SK-N-SH (cell line): Measurements from ENCODE around the gene DYRK4. TPM values are rescaled to one million over a fixed set of nuclear protein-coding genes. Genes with fewer than 3 reads are reported as not detected.

ENCODE experiments used
- CTCF ChIA-PET: fragments of 300-600, 350-600 bp; formaldehyde crosslinking; extraction: SDS; loops from one replicate; lab custom pipeline; 2021; lab: Yijun Ruan, JAX
- POLR2A ChIA-PET: fragments of 350-600 bp; sonication (Branson Sonifier 250); formaldehyde crosslinking; extraction: SDS; loops from one replicate; lab custom pipeline; 2020; ENCODE audit warnings: antibody characterized with exemption, inconsistent platforms; lab: Yijun Ruan, JAX
- DNase-seq: peaks from one replicate; pipeline ENCODE4 v3.0.0; 2012
- H2AFZ ChIP-seq: fragments of 200-600 bp; sonication (generic); 2 replicates; pipeline ENCODE4 v1.8.1; 2016; ENCODE audit warnings: antibody characterized with exemption, mild to moderate bottlenecking, low read depth
- H3F3A ChIP-seq: fragments of 200-600 bp; sonication (generic); replicated peaks from 2 replicates; pipeline ENCODE3; 2016; ENCODE audit warnings: antibody characterized with exemption, mild to moderate bottlenecking; ENCODE audit not compliant: insufficient read depth
- H3K27ac ChIP-seq, 2 experiments: fragments of 200-500 bp in 1 of 2; fragments of 200-600 bp in 1 of 2; sonication (Bioruptor generic) in 1 of 2; sonication (generic), shearing (Covaris generic) in 1 of 2; 2 replicates each; pipeline versions ENCODE4 v1.5.1 to v1.6.1; 2014 to 2016; ENCODE audit warnings: low read depth in 2 of 2, inconsistent platforms in 1 of 2, low read length in 1 of 2, mild to moderate bottlenecking in 1 of 2, mixed read lengths in 1 of 2
- H3K27me3 ChIP-seq: fragments of 200-600 bp; sonication (generic), shearing (Covaris generic); 2 replicates; pipeline ENCODE4 v1.6.1; 2016; ENCODE audit warnings: mixed run types; ENCODE audit not compliant: insufficient read depth
- H3K36me3 ChIP-seq, 2 experiments: fragments of 200-500 bp in 1 of 2; fragments of 200-600 bp in 1 of 2; sonication (Bioruptor generic) in 1 of 2; sonication (generic) in 1 of 2; replicated peaks in 1 of 2; 2 replicates each; pipeline versions ENCODE3 to v1.5.1; 2014 to 2016; ENCODE audit warnings: low read length in 1 of 2, mild to moderate bottlenecking in 1 of 2; ENCODE audit not compliant: insufficient read depth in 2 of 2, control insufficient read depth in 1 of 2
- H3K4me1 ChIP-seq, 2 experiments: fragments of 200-500 bp in 1 of 2; fragments of 200-600 bp in 1 of 2; sonication (Bioruptor generic) in 1 of 2; sonication (generic), shearing (Covaris generic) in 1 of 2; 2 replicates each; pipeline versions ENCODE4 v1.5.1 to v1.6.1; 2014 to 2016; ENCODE audit warnings: low read depth in 1 of 2, low read length in 1 of 2, mixed run types in 1 of 2; ENCODE audit not compliant: insufficient read depth in 2 of 2, control insufficient read depth in 1 of 2
- H3K4me2 ChIP-seq: fragments of 200-600 bp; sonication (generic), shearing (Covaris generic); 2 replicates; pipeline ENCODE4 v1.6.1; 2017; ENCODE audit warnings: mixed run types
- H3K4me3 ChIP-seq, 2 experiments: fragments of 200-500 bp in 1 of 2; fragments of 200-600 bp in 1 of 2; sonication (Bioruptor generic) in 1 of 2; sonication (generic), shearing (Covaris generic) in 1 of 2; 2 replicates each; pipeline versions ENCODE4 v1.5.1 to v1.8.1; 2014 to 2016; ENCODE audit warnings: low read depth in 2 of 2, inconsistent platforms in 1 of 2, low read length in 1 of 2, mild to moderate bottlenecking in 1 of 2, mixed read lengths in 1 of 2, moderate library complexity in 1 of 2
- H3K79me2 ChIP-seq: fragments of 200-600 bp; sonication (generic); 2 replicates; pipeline ENCODE4 v1.8.1; 2017; ENCODE audit warnings: mild to moderate bottlenecking; ENCODE audit not compliant: insufficient read depth
- H3K9ac ChIP-seq: fragments of 200-600 bp; sonication (generic); 2 replicates; pipeline ENCODE4 v1.6.1; 2017; ENCODE audit warnings: mixed run types
- H3K9me2 ChIP-seq: fragments of 200-600 bp; sonication (generic); 2 replicates; pipeline ENCODE4 v1.6.1; 2017; ENCODE audit warnings: mixed run types
- H3K9me3 ChIP-seq: fragments of 200-600 bp; sonication (generic); 2 replicates; pipeline ENCODE4 v1.6.1; 2017; ENCODE audit warnings: mixed run types, mild to moderate bottlenecking, moderate library complexity
- H4K20me1 ChIP-seq: fragments of 200-600 bp; sonication (generic); 2 replicates; pipeline ENCODE4 v1.6.1; 2017; ENCODE audit warnings: mild to moderate bottlenecking, mixed run types; ENCODE audit not compliant: insufficient read depth
- EZH2phosphoT487 ChIP-seq: fragments of 200-600 bp; sonication (generic); IDR thresholded peaks from 2 replicates; pipeline ENCODE4 v1.6.1; 2017; ENCODE audit warnings: low read depth, mixed run types, mild to moderate bottlenecking, antibody characterized with exemption, moderate library complexity, borderline replicate concordance
- FOSL2 ChIP-seq: IDR thresholded peaks from 2 replicates; pipeline ENCODE4 v1.4.0; 2012; ENCODE audit warnings: low read depth, mild to moderate bottlenecking, moderate library complexity, borderline replicate concordance
- FOXM1 ChIP-seq: IDR thresholded peaks from 2 replicates; pipeline ENCODE4 v1.4.0; 2012; ENCODE audit warnings: low read depth, mild to moderate bottlenecking
- GATA2 ChIP-seq: sonication (generic); formaldehyde crosslinking; IDR thresholded peaks from 2 replicates; pipeline ENCODE4 v1.5.0; 2020; ENCODE audit warnings: mild to moderate bottlenecking, missing genetic modification reagents
- JUND ChIP-seq: IDR thresholded peaks from 2 replicates; pipeline ENCODE4 v1.4.0; 2012
- MXI1 ChIP-seq: IDR thresholded peaks from 2 replicates; pipeline ENCODE4 v1.6.1; 2012; ENCODE audit warnings: mild to moderate bottlenecking, low read depth, low read length, improper control_type of control experiment
- NRF1 ChIP-seq: IDR thresholded peaks from 2 replicates; pipeline ENCODE4 v1.6.1; 2012; ENCODE audit warnings: low read depth, mild to moderate bottlenecking, low read length
- RCOR1 ChIP-seq: fragments of 150-350 bp; IDR thresholded peaks from 2 replicates; pipeline ENCODE4 v1.6.1; 2017; ENCODE audit warnings: antibody characterized with exemption, low read length
- SMC3 ChIP-seq: IDR thresholded peaks from 2 replicates; pipeline ENCODE4 v1.6.1; 2012; ENCODE audit warnings: low read depth, low read length, improper control_type of control experiment
- TCF12 ChIP-seq: IDR thresholded peaks from 2 replicates; pipeline ENCODE4 v1.4.0; 2012
- WGBS: methylation state at CpG from one replicate; pipeline ENCODE4 v1.1.6; 2017; ENCODE audit warnings: low lambda C conversion rate; 5-methylcytosine and 5-hydroxymethylcytosine counted together
- polyA plus RNA-seq, 3 experiments: library from polyadenylated mRNA; depleted of rRNA; stranded (reverse); fragments of >200 nt; gene quantifications; 2 replicates each; pipeline ENCODE4 v1.2.3, GENCODE V29; 2012
- TF ChIP-seq, protein P1 (sequence below): fragments of 150-350 bp; IDR thresholded peaks from 2 replicates; pipeline ENCODE4 v1.6.1; 2017; ENCODE audit warnings: antibody characterized with exemption, low read length, low read depth, borderline replicate concordance
- TF ChIP-seq, protein P2 (sequence below): IDR thresholded peaks from 2 replicates; pipeline ENCODE4 v1.4.0; 2012; ENCODE audit warnings: low read depth, borderline replicate concordance
- TF ChIP-seq, protein P3 (sequence below): IDR thresholded peaks from 2 replicates; pipeline ENCODE4; 2012

Gene DYRK4
- polyA plus RNA-seq, 1 of the 3 experiments (the other 2 are of a cell fraction): 38.6 TPM

- no peaks in the 10 kb centered on the region for H3K9me3 ChIP-seq
- no peak overlapping the region for H3K9ac ChIP-seq
- ChIA-PET POLR2A (no interaction called here), CTCF (no interaction called here)
- WGBS: 29% methylated on average over 7 of the region's 7 CpGs
- H3K4me1 ChIP-seq: no peaks in the 10 kb centered on the region
- no peaks in the 10 kb centered on the region for H3K36me3 ChIP-seq
- no peaks in the 10 kb centered on the region for H4K20me1 ChIP-seq
- H3K27ac ChIP-seq: no peak overlapping the region
- no peaks in the 10 kb centered on the region for H3K79me2 ChIP-seq
- no peaks in the 10 kb centered on the region for H3K9me2 ChIP-seq
- TF ChIP-seq, protein P1, sequence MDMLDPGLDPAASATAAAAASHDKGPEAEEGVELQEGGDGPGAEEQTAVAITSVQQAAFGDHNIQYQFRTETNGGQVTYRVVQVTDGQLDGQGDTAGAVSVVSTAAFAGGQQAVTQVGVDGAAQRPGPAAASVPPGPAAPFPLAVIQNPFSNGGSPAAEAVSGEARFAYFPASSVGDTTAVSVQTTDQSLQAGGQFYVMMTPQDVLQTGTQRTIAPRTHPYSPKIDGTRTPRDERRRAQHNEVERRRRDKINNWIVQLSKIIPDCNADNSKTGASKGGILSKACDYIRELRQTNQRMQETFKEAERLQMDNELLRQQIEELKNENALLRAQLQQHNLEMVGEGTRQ: no peak
- no peak for TF ChIP-seq FOXM1
- TF ChIP-seq GATA2 (CRISPR knock-in tag): no peak
- TF ChIP-seq TCF12: no peak
- TF ChIP-seq JUND: no peak
- no peak for TF ChIP-seq RCOR1
- TF ChIP-seq, protein P2, sequence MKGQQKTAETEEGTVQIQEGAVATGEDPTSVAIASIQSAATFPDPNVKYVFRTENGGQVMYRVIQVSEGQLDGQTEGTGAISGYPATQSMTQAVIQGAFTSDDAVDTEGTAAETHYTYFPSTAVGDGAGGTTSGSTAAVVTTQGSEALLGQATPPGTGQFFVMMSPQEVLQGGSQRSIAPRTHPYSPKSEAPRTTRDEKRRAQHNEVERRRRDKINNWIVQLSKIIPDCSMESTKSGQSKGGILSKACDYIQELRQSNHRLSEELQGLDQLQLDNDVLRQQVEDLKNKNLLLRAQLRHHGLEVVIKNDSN: no peak
- TF ChIP-seq MXI1: no peak
- TF ChIP-seq, all 33 proteins: peak for 0
- Histone ChIP-seq H3K4me2 (no peak overlapping the region), H2AFZ (no peak overlapping the region), H3K4me3 (no peak overlapping the region), H3F3A (no peaks in the 10 kb centered on the region), H3K27me3 (peaks cover 29% of the 10 kb centered on the region; the same call in 1 of the 2 replicates)
- DNase-seq: no peak
These were observed 22.9 kb downstream of the DYRK4 start for GRCh38 chr12:4584896-4585295.

GRCh38 chr12:4586500-4586899 is 24.5 kb downstream of the DYRK4 start:
- Histone ChIP-seq H3K27ac (no peak overlapping the region), H3K9me2 (no peaks in the 10 kb centered on the region), H3K36me3 (no peaks in the 10 kb centered on the region), H2AFZ (no peak overlapping the region), H3K4me2 (no peak overlapping the region), H3K9me3 (no peaks in the 10 kb centered on the region), H3K27me3 (peaks cover 31% of the 10 kb centered on the region; the same call in 1 of the 2 replicates), H3K9ac (no peak overlapping the region), H3F3A (no peaks in the 10 kb centered on the region), H3K4me1 (no peaks in the 10 kb centered on the region), H4K20me1 (no peaks in the 10 kb centered on the region), H3K4me3 (no peak overlapping the region), H3K79me2 (no peaks in the 10 kb centered on the region)
- ChIA-PET POLR2A (no interaction called here), CTCF (interaction anchor here (1.6 to 3.1 kb wide), 2 partner anchors 9 to 18 kb away, joined by 5 to 15 read pairs; no protein-coding TSS in a partner anchor)
- DNase-seq: no peak
- 9% methylated on average over 5 of the region's 5 CpGs for WGBS
- no peak for TF ChIP-seq MXI1
- TF ChIP-seq, protein P3, sequence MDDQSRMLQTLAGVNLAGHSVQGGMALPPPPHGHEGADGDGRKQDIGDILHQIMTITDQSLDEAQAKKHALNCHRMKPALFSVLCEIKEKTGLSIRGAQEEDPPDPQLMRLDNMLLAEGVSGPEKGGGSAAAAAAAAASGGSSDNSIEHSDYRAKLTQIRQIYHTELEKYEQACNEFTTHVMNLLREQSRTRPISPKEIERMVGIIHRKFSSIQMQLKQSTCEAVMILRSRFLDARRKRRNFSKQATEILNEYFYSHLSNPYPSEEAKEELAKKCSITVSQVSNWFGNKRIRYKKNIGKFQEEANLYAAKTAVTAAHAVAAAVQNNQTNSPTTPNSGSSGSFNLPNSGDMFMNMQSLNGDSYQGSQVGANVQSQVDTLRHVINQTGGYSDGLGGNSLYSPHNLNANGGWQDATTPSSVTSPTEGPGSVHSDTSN: no peak

DNA sequence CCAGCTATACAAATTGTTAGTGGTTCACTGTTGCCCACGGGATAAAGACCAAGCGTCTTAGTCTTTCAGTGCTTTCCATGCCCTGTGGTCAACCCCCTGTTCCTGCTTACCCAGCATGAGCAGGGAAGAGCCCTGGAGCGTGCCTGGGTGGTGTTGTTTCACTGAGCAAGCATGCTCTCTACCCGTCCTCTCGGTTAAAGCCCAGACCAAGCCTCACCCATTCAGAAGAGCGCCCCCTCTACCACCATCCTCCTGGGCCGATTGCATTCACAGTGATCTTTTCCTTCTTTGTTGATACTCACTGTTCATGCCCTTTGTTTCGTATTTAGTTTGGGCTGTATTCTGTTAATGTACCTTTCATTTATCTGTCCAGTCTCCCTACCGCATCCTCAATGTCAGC is 25.1 kb downstream of the DYRK4 start:
- no peak overlapping the region for H3K4me3 ChIP-seq
- H3K36me3 ChIP-seq: no peaks in the 10 kb centered on the region
- no peaks in the 10 kb centered on the region for H3K4me1 ChIP-seq
- H3K9ac ChIP-seq: no peak overlapping the region
- TF ChIP-seq SMC3: no peak
- TF ChIP-seq FOSL2: no peak
- TF ChIP-seq, protein P3: no peak
- TF ChIP-seq NRF1: no peak
- no peak for TF ChIP-seq EZH2phosphoT487
- TF ChIP-seq GATA2 (CRISPR knock-in tag): no peak
- TF ChIP-seq, all 33 proteins: peak for 0
- ChIA-PET CTCF (interaction anchor here (0.9 to 3.1 kb wide), 3 partner anchors 8 to 171 kb away, joined by 3 to 15 read pairs (median 5); no protein-coding TSS in a partner anchor), POLR2A (no interaction called here)
- H2AFZ ChIP-seq: no peak overlapping the region
- H3K9me2 ChIP-seq: no peaks in the 10 kb centered on the region
- H4K20me1 ChIP-seq: no peaks in the 10 kb centered on the region
- H3K4me2 ChIP-seq: no peak overlapping the region
- H3K27ac ChIP-seq: no peak overlapping the region
- no peaks in the 10 kb centered on the region for H3K9me3 ChIP-seq
- no peaks in the 10 kb centered on the region for H3F3A ChIP-seq
- peaks cover 28% of the 10 kb centered on the region; the same call in 1 of the 2 replicates for H3K27me3 ChIP-seq
- 12% methylated on average over 9 of the region's 9 CpGs for WGBS
- no peaks in the 10 kb centered on the region for H3K79me2 ChIP-seq
- DNase-seq: no peak
